Astrocyte of the spinal cord (primary cell): ENCODE results near the gene NUCKS1.

ENCODE experiments used
- DNase-seq: peaks from one replicate; pipeline ENCODE4 v3.0.0; 2011; ENCODE audit warnings: low read depth, low spot score
- H3K4me3 ChIP-seq: 2 replicates; pipeline ENCODE4 v1.5.1; 2011; ENCODE audit warnings: low read depth, mild to moderate bottlenecking, low read length, moderate library complexity
- in situ Hi-C: cut with HindIII; loops from 2 replicates; pipeline ENCODE4 v1.10.0; 2017; ENCODE audit warnings: low sequenced_read_pairs
- TF ChIP-seq, protein P1 (sequence below): IDR thresholded peaks from 2 replicates; pipeline ENCODE4 v1.5.1; 2012; ENCODE audit warnings: low read depth, mild to moderate bottlenecking, low read length, inconsistent platforms

Gene NUCKS1

DNA sequence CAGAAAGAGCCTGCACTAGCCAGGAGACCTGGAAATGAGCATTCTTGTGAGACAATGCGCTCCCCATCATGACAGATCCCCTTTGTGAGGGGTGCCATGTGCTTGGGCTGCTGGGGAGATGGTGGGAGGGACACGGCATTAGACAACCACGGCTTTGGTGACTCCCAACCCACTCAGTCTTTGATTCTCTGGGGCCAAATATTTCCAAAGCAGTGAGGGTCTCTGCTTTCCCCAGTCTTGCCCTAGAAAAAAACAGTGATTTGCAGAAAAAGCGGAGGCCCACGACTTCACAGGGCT is 79.9 kb downstream of the NUCKS1 start:
- TF ChIP-seq, protein P1, sequence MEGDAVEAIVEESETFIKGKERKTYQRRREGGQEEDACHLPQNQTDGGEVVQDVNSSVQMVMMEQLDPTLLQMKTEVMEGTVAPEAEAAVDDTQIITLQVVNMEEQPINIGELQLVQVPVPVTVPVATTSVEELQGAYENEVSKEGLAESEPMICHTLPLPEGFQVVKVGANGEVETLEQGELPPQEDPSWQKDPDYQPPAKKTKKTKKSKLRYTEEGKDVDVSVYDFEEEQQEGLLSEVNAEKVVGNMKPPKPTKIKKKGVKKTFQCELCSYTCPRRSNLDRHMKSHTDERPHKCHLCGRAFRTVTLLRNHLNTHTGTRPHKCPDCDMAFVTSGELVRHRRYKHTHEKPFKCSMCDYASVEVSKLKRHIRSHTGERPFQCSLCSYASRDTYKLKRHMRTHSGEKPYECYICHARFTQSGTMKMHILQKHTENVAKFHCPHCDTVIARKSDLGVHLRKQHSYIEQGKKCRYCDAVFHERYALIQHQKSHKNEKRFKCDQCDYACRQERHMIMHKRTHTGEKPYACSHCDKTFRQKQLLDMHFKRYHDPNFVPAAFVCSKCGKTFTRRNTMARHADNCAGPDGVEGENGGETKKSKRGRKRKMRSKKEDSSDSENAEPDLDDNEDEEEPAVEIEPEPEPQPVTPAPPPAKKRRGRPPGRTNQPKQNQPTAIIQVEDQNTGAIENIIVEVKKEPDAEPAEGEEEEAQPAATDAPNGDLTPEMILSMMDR: no peak
- H3K4me3 ChIP-seq: no peak overlapping the region
- DNase-seq: no peak
- in situ Hi-C loops: no loop called here

DNA sequence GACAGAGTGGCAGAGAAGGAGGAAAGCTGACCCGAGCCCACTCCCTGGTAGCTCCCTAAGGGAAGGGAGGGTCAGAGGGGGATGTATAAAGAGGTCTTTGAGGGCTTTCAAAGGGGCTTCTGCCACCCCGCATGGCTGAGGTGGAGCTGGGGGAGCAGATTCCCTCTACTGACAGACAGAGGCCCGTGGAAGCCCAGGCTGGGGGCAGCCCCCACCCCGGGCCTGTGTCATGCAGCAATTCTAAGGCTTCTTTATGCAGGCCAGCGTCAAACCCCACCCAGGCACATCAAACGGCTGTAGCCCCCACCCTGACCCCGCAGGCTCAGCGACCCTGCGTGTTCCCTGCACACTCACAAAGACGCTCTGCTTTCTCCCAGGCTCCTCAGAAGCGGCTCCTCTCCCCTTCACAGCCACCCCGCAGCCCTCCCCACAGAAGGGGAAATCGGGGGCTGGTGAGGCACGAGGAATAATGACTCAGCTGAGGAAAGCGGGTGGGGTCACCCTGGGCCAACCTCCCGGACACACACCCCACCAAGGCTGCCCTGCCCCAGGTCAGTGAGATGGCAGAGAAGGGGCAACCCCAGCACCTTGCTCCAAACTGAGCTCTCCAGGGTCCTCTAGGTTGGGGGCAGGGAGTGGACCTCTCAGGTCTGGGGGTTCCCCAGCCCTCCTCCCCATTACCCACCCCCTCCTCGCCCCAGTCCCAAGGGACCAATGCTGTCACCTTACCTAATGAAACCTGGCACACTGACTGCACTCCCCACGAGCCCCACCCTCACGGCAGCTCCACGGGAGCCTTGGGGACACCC is 80.4 kb downstream of the NUCKS1 start:
- TF ChIP-seq, protein P1: no peak
- H3K4me3 ChIP-seq: no peak overlapping the region
- no peak for DNase-seq
- in situ Hi-C loops: no loop called here

DNA sequence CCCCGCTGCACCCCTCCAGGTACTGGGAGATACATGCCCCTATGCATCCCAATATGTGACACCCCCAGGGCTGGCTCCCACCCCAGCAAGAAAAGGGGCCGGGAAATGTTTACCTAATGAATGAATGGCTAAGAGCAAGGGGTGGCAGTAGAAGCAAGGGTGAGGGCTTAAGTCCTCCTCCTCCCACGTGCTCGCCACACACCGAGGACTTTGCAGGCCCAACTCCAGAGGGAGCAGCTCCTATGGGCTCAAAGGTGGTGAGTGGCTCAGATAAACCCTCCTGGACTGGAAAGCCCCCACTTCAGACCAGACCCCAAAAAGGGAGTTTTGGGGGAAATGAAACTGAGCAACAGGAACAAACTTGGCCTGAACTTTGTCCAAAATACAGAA is 81.0 kb downstream of the NUCKS1 start:
- H3K4me3 ChIP-seq: no peak overlapping the region
- DNase-seq: no peak
- TF ChIP-seq, protein P1: no peak
- in situ Hi-C loops: no loop called here

DNA sequence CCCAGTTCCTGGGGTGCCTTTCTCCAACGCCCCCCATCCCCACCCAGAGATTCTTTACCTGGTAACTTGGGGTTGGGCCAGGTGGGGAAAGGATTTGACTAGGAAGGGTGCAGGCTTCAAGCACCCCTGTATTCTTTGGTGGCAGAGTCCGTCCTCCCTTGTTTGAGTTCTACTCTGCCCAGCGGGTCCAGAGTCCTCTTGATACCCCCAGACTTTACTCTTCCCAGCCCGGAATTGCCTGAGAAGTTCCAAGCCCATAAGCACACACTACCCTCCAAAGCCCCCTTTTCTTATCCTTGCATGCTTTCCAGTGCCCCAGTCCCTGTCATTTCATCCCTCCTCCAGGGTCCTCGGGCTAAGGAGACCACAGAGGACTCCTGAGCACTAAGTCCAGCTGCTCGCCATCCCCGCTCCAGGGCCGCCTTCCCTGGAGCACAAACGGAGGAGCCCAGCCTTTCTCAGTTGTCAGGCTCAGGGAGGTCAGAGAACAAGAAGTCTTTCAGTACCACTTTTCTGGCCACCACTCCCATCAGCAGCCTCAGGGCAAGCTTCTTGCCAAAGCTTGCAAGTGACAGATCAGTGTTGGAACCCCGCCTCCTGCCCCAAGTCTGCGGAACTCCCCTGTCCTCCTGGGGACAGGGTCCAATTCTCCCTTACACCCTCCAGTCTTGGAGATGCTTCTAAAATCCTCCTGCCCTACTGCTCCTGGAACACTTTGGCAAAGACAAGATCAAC is 81.9 kb downstream of the NUCKS1 start:
- DNase-seq: no peak
- in situ Hi-C loops: no loop called here
- no peak overlapping the region for H3K4me3 ChIP-seq
- TF ChIP-seq, protein P1: no peak

DNA sequence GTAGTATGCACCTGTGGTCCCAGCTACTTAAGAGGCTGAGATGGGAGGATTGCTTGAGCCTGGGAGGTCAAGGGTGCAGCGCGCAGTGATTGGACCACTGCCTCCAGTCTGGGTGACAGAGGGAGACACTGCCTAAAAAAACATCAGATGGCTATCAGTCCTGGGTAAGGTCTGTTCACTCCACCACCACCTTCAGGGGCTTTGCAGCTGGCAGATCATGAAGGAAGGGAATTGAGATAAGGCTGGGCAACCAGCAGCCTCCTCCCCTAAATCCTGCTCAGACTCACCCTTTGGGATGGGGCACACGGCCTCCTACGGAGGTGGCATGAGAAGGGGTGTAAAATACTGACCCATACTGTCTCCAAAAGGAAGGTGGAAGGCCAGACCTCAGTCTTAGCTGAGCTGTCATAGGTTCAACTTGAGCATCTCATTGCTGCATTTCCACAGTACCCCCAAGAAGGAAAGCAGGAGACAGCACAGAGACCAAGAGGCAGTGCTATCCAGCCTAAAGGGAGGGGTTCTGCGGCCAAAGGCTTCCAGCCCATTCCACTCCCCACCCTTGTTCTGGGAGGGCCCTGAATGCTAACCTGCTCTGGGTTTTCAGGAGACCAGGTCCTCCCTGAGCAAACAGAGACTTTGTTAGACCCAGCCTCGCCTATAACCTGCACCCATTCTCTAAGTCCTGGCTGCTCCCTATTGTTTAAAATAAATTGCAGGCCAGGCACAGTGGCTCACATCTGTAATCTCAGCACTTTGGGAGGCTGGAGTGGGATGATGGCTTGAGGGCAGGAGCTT is 83.4 kb downstream of the NUCKS1 start:
- TF ChIP-seq, protein P1: no peak
- in situ Hi-C loops: no loop called here
- no peak overlapping the region for H3K4me3 ChIP-seq
- no peak for DNase-seq

DNA sequence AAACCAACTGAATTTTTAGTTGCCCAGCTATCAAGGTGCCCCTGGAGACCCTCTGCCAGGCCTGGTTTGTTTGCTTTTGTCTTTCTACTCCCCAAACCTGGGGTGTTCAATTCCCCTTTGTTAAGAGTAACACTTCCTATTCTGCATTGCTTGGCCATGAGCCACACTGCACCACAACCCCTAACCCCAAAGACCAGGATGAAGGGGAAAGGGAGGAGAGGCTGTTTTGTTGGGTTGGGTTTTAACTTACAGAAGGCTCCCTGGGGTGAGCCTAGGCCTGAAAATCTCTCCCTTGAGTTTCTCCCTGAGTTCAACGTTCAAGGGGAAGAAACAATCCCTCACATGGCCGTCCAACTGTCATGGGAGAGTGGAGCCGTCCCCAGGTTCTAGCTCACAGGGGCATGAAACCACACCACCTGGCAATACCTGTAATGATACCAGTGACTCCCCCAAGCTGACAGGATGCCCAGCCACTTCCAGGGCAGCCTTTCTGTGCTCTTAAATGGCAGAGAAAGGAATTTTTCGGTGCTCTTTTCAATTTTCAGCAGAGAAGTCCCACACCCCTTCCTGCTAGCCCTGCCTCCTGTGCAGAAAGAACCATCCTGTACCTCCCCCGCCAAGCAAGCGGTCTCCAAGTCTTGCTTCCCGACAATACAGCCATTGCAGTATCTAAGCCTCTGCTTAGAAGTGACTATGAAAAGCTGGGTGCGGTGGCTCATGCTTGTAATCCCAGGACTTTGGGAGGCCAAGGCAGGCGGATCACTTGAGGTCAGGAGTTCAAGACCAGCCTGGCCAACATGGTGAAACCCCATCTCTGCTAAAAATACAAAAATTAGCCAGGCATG is 84.6 kb downstream of the NUCKS1 start:
- in situ Hi-C loops: no loop called here
- H3K4me3 ChIP-seq: no peak overlapping the region
- no peak for DNase-seq
- TF ChIP-seq, protein P1: no peak
